PC-9 (cell line): ENCODE measurements around the gene PUS1. TPM values are rescaled to one million over a fixed set of nuclear protein-coding genes. Genes with fewer than 3 reads are reported as not detected.
"Not testable (repeated sequence)": the region's sequence is repeated elsewhere in the genome, so short reads cannot be mapped to it uniquely, and the experiment has no call there.

ENCODE experiments used
- BruUV-seq: library from RNA; stranded (reverse); fragments of 400-500 nt; replicated peaks from 2 replicates; lab custom pipeline; 2021; lab: Mats Ljungman, UMichigan
- CTCF ChIA-PET: fragments of 300-600 bp; sonication (Branson Sonifier 250); formaldehyde crosslinking; loops from one replicate; lab custom pipeline; 2022; ENCODE audit warnings: antibody characterized with exemption; lab: Charles Lee
- POLR2A ChIA-PET: fragments of 300-600 bp; sonication (Branson Sonifier 250); formaldehyde crosslinking; loops from one replicate; lab custom pipeline; 2022; ENCODE audit warnings: antibody characterized with exemption; ENCODE audit not compliant: unreplicated experiment; lab: Charles Lee
- DNase-seq, 2 experiments: peaks; one replicate each; pipeline versions ENCODE4 v3.0.0 to v3.0.0-alpha.2; 2015 to 2022; ENCODE audit warnings: mixed read lengths in 1 of 2
- H2AFZ ChIP-seq: fragments of 200-600 bp; sonication (generic); 2 replicates; pipeline ENCODE4 v1.8.1; 2017; ENCODE audit warnings: antibody characterized with exemption
- H3F3A ChIP-seq: fragments of 200-600 bp; sonication (generic); 2 replicates; pipeline ENCODE4 v1.8.1; 2017; ENCODE audit warnings: antibody characterized with exemption, mild to moderate bottlenecking, low read depth; ENCODE audit not compliant: insufficient read depth
- H3K27ac ChIP-seq: fragments of 200-600 bp; sonication (generic); 2 replicates; pipeline ENCODE4 v1.6.1; 2016; ENCODE audit warnings: mixed run types
- H3K27me3 ChIP-seq: fragments of 200-600 bp; sonication (generic); 2 replicates; pipeline ENCODE4 v1.6.1; 2016; ENCODE audit warnings: low read depth, mixed run types; ENCODE audit not compliant: insufficient read depth
- H3K36me3 ChIP-seq: fragments of 200-600 bp; sonication (generic); 2 replicates; pipeline ENCODE4 v1.6.1; 2016; ENCODE audit warnings: low read depth, mixed run types
- H3K4me1 ChIP-seq: fragments of 200-600 bp; sonication (generic); replicated peaks from 2 replicates; pipeline ENCODE4 v1.6.1; 2016; ENCODE audit warnings: mixed run types; ENCODE audit not compliant: insufficient read depth
- H3K4me2 ChIP-seq: fragments of 200-600 bp; sonication (generic); 2 replicates; pipeline ENCODE4 v1.6.1; 2017; ENCODE audit warnings: mixed run types
- H3K4me3 ChIP-seq: fragments of 200-600 bp; sonication (generic); 2 replicates; pipeline ENCODE4 v1.6.1; 2016; ENCODE audit warnings: mixed run types
- H3K79me2 ChIP-seq: fragments of 200-600 bp; sonication (generic); 2 replicates; pipeline ENCODE4 v1.6.1; 2017; ENCODE audit warnings: low read depth, mixed run types
- H3K9me2 ChIP-seq: fragments of 200-600 bp; sonication (generic); 2 replicates; pipeline ENCODE4 v1.8.1; 2017; ENCODE audit warnings: mild to moderate bottlenecking; ENCODE audit not compliant: insufficient read depth
- H3K9me3 ChIP-seq: fragments of 200-600 bp; sonication (generic); 2 replicates; pipeline ENCODE4 v1.8.1; 2016; ENCODE audit warnings: low read depth; ENCODE audit not compliant: insufficient read depth
- H4K20me1 ChIP-seq: fragments of 200-600 bp; sonication (generic); 2 replicates; pipeline ENCODE4 v1.8.1; 2017; ENCODE audit not compliant: insufficient read depth
- CTCF ChIP-seq: fragments of 200-600 bp; sonication (generic); conservative IDR thresholded peaks from 2 replicates; pipeline ENCODE4 v1.6.1; 2017; ENCODE audit warnings: mixed run types, antibody characterized with exemption, mild to moderate bottlenecking, moderate library complexity
- EZH2 ChIP-seq: fragments of 200-600 bp; sonication (generic); IDR thresholded peaks from 2 replicates; pipeline ENCODE4 v1.8.0; 2017; ENCODE audit warnings: antibody characterized with exemption, low read depth
- intact Hi-C: fragments of 100-400 bp; cut with micrococcal nuclease; formaldehyde crosslinking; loops from one replicate; pipeline ENCODE4 v1.10.0; 2022; ENCODE audit not compliant: unreplicated experiment
- total RNA-seq: library from RNA; stranded (reverse); gene quantifications from 2 replicates; pipeline ENCODE4 v1.2.3, GENCODE V29; 2021

PUS1 gene
- total RNA-seq, 1 experiment from 2014 or later, result 37.0 TPM

- Histone ChIP-seq H3F3A (peaks cover 28% of the 10 kb centered on the region), H3K9me2 (no peaks in the 10 kb centered on the region), H3K4me2 (peak overlapping the region; percentile 79), H3K27me3 (no peaks in the 10 kb centered on the region), H4K20me1 (peaks cover 38% of the 10 kb centered on the region), H2AFZ (peak overlapping the region; percentile 83), H3K36me3 (0 out of 2 replicates have a peak, but pooled peaks cover 4% of the 10 kb centered on the region), H3K27ac (0 out of 2 replicates have a peak overlapping the region, but pooled peaks have one; percentile 15), H3K9me3 (no peaks in the 10 kb centered on the region), H3K79me2 (peaks cover 53% of the 10 kb centered on the region), H3K4me1 (peaks cover 14% of the 10 kb centered on the region), H3K4me3 (peak overlapping the region; percentile 94)
- TF ChIP-seq CTCF, result no peak
- TF ChIP-seq EZH2, result no peak
- TSS peak; percentile 21 for BruUV-seq
- ChIA-PET POLR2A (no interaction called here), CTCF (no interaction called here)
- DNase-seq, result peak in 1 of 2 experiments; percentile 29
- intact Hi-C loops, result no loop called here
Measured at GRCh38 chr12:131950182-131950913, 21.3 kb downstream of the PUS1 start.

GRCh38 chr12:131953810-131954209 lies 24.7 kb downstream of the PUS1 start:
- CTCF ChIA-PET, H3K4me2 ChIP-seq, POLR2A ChIA-PET, H3K9me2 ChIP-seq, H2AFZ ChIP-seq, H3K9me3 ChIP-seq, H3K4me3 ChIP-seq, H3K27ac ChIP-seq, H3K36me3 ChIP-seq, H3K27me3 ChIP-seq, DNase-seq: not testable (repeated sequence)
- H3K4me1 ChIP-seq, result peaks cover 32% of the 10 kb centered on the region
- intact Hi-C loops, result loop anchor here (1.0 kb wide), 1 partner anchor 23 kb away; no protein-coding TSS in a partner anchor
- BruUV-seq, result TSS peak; percentile 12
- H3F3A ChIP-seq, result peaks cover 10% of the 10 kb centered on the region
- peaks cover 70% of the 10 kb centered on the region for H4K20me1 ChIP-seq
- peaks cover 87% of the 10 kb centered on the region for H3K79me2 ChIP-seq

- POLR2A ChIA-PET, result not testable (repeated sequence)
- peaks cover 77% of the 10 kb centered on the region for H4K20me1 ChIP-seq
Measured at GRCh38 chr12:131954460-131954859, 25.4 kb downstream of the PUS1 start.

GRCh38 chr12:131959116-131959515 lies 30.0 kb downstream of the PUS1 start:
- H3K4me2 ChIP-seq, result no peak overlapping the region
- H4K20me1 ChIP-seq, result peaks cover 79% of the 10 kb centered on the region
- peaks cover 5% of the 10 kb centered on the region; the same call in 1 of the 2 replicates for H3F3A ChIP-seq
- no peaks in the 10 kb centered on the region for H3K9me2 ChIP-seq
- H3K4me1 ChIP-seq, result peaks cover 25% of the 10 kb centered on the region
- TF ChIP-seq CTCF (no peak), EZH2 (no peak)
- no peaks in the 10 kb centered on the region; the same call in 1 of the 2 replicates for H3K36me3 ChIP-seq
- no peaks in the 10 kb centered on the region for H3K27me3 ChIP-seq
- peaks cover 86% of the 10 kb centered on the region for H3K79me2 ChIP-seq
- POLR2A ChIA-PET, result no interaction called here
- no peak overlapping the region for H2AFZ ChIP-seq
- H3K4me3 ChIP-seq, result no peak overlapping the region
- CTCF ChIA-PET, result interaction anchor here (0.6 kb wide), 1 partner anchor 133 kb away, joined by 5 read pairs; no protein-coding TSS in a partner anchor
- DNase-seq, result no peak
- BruUV-seq, result no TSS peak
- H3K27ac ChIP-seq, result no peak overlapping the region
- intact Hi-C loops, result no loop called here
- no peaks in the 10 kb centered on the region for H3K9me3 ChIP-seq

More at GRCh38 chr12:131954460-131954859, 25.4 kb downstream of the PUS1 start:
- not testable (repeated sequence) for H3K27ac ChIP-seq, H3K9me3 ChIP-seq, BruUV-seq, H3K4me2 ChIP-seq, H3K4me3 ChIP-seq, H2AFZ ChIP-seq, H3F3A ChIP-seq, DNase-seq, H3K27me3 ChIP-seq, H3K36me3 ChIP-seq, H3K9me2 ChIP-seq
- CTCF ChIA-PET, result interaction anchor here (0.6 kb wide), 1 partner anchor 94 kb away, joined by 3 read pairs; no protein-coding TSS in a partner anchor
- intact Hi-C loops, result loop anchor here (1.0 kb wide), 1 partner anchor 23 kb away; no protein-coding TSS in a partner anchor
- H3K79me2 ChIP-seq, result peaks cover 94% of the 10 kb centered on the region
- peaks cover 32% of the 10 kb centered on the region for H3K4me1 ChIP-seq
